Measurements from ENCODE around the gene ESRRG.

The ESRRG gene

GRCh38 chr1:216621536-216621935, 101.7 kb downstream of the ESRRG start:
- DNase-seq (ENCODE audit: low read depth) = no peak
- no peak for TF ChIP-seq CTCF (IDR thresholded peaks at IDR 0.05; ENCODE audit: low read length, missing control alignments)

GRCh38 chr1:216617081-216617875, 106.0 kb downstream of the ESRRG start:
- no peak overlapping the region for H3K4me3 ChIP-seq (replicated peaks; ENCODE audit: low read depth, low read length)
- DNase-seq (ENCODE audit: low read depth) = no peak
- no peak for TF ChIP-seq CTCF (IDR thresholded peaks at IDR 0.05; ENCODE audit: low read length, missing control alignments)

More at GRCh38 chr1:216621536-216621935, 101.7 kb downstream of the ESRRG start:
- no peak overlapping the region for H3K4me3 ChIP-seq (replicated peaks; ENCODE audit: low read depth, low read length)

GRCh38 chr1:216616425-216616824, 106.8 kb downstream of the ESRRG start:
- TF ChIP-seq CTCF (IDR thresholded peaks at IDR 0.05; ENCODE audit: low read length, missing control alignments) = no peak
- H3K4me3 ChIP-seq (replicated peaks; ENCODE audit: low read depth, low read length) = no peak overlapping the region
- DNase-seq (ENCODE audit: low read depth) = no peak

- DNase-seq (ENCODE audit: low read depth) = no peak
- H3K4me3 ChIP-seq (replicated peaks; ENCODE audit: low read depth, low read length) = no peak overlapping the region
- no peak for TF ChIP-seq CTCF (IDR thresholded peaks at IDR 0.05; ENCODE audit: low read length, missing control alignments)
Observed at GRCh38 chr1:216614011-216614934, 109.0 kb downstream of the ESRRG start.

GRCh38 chr1:216612291-216612690, 110.9 kb downstream of the ESRRG start:
- H3K4me3 ChIP-seq (replicated peaks; ENCODE audit: low read depth, low read length) = no peak overlapping the region
- no peak for TF ChIP-seq CTCF (IDR thresholded peaks at IDR 0.05; ENCODE audit: low read length, missing control alignments)
- DNase-seq (ENCODE audit: low read depth) = no peak

- TF ChIP-seq CTCF (IDR thresholded peaks at IDR 0.05; ENCODE audit: low read length, missing control alignments) = no peak
- no peak for DNase-seq (ENCODE audit: low read depth)
- H3K4me3 ChIP-seq (replicated peaks; ENCODE audit: low read depth, low read length) = no peak overlapping the region
Observed at GRCh38 chr1:216607067-216607697, 116.0 kb downstream of the ESRRG start.

Measured in fibroblast of pulmonary artery (primary cell).